Gastroesophageal sphincter (tissue), 2 donors: ENCODE results near the gene GPR143.

Experiments
- POLR2A ChIP-seq, 2 donors: fragments of 450-650 bp; IDR thresholded peaks; one replicate each; pipeline ENCODE4 v1.6.1; 2017; ENCODE audit warnings: antibody characterized with exemption in 2 of 2, mild to moderate bottlenecking in 2 of 2, moderate library complexity in 1 of 2
- POLR2AphosphoS5 ChIP-seq: sonication (generic); formaldehyde crosslinking; IDR thresholded peaks from one replicate; pipeline ENCODE4 v1.6.1; 2017; ENCODE audit warnings: antibody characterized with exemption

DNA sequence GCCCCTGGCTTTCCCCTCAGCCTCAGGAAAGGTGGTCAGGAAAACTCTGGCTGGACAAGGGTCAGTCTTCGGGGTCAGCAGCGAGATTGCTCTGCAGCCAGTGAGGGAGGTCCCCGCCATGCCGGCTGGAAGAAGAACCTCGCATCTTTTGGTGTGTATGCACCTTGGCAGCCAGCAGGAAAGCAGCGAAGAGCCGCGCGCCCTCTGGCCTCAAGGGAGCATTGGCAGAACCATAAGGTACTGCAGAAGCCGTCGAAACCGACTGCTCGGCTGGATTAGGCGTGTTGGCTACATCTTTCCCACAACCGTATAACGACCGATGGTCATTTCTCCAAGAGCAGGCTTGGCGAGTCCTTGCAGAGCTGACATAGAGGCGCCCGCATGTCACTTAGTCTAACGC, 48.3 kb downstream of the GPR143 start:
- TF ChIP-seq POLR2A (IDR thresholded peaks at IDR 0.05) (no peak), POLR2AphosphoS5 (no peak)
